Bronchial epithelial cell (primary cell): ENCODE data around the gene BCKDHA. TPM values are rescaled to one million over a fixed set of nuclear protein-coding genes. Genes with fewer than 3 reads are reported as not detected.
A peak's percentile ranks its signal among the peaks of the same experiment; 100 is the strongest.

ENCODE experiments used
- DNase-seq: peaks from one replicate; pipeline ENCODE4 v3.0.0-alpha.2; 2010; ENCODE audit warnings: low read depth
- FAIRE-seq: peaks from 2 replicates; lab custom pipeline; 2011; peaks lifted over from hg19 to GRCh38; lab: Jason Lieb, UNC
- H3K27me3 ChIP-seq: 2 replicates; pipeline ENCODE4 v1.5.1; 2011; ENCODE audit warnings: low read length; ENCODE audit not compliant: control insufficient read depth, insufficient read depth
- H3K36me3 ChIP-seq: 2 replicates; pipeline ENCODE4 v1.5.1; 2011; ENCODE audit warnings: low read length; ENCODE audit not compliant: control insufficient read depth, insufficient read depth
- H3K4me3 ChIP-seq: 2 replicates; pipeline ENCODE4 v1.5.1; 2011; ENCODE audit warnings: mild to moderate bottlenecking, low read depth, low read length, control low read depth
- CTCF ChIP-seq: IDR thresholded peaks from 2 replicates; pipeline ENCODE4 v1.5.1; 2011; ENCODE audit warnings: mild to moderate bottlenecking, moderate library complexity, low read length, control low read depth, inconsistent platforms; ENCODE audit not compliant: insufficient read depth, severe bottlenecking
- total RNA-seq: library from RNA; depleted of rRNA; stranded (reverse); fragments of >200 nt; gene quantifications from 2 replicates; pipeline ENCODE4 v1.2.1, GENCODE V29; 2014

Gene BCKDHA
- total RNA-seq, 1 donor from 2014 or later, result 41.6 TPM

- DNase-seq (no peak), FAIRE-seq (no peak)
- Histone ChIP-seq H3K36me3 (no peaks in the 10 kb centered on the region), H3K4me3 (no peak overlapping the region), H3K27me3 (no peaks in the 10 kb centered on the region)
- no peak for TF ChIP-seq CTCF
Measured at GRCh38 chr19:41357746-41358145, 39.9 kb upstream of the BCKDHA start.

GRCh38 chr19:41359741-41360140 is 37.9 kb upstream of the BCKDHA start:
- no peak for TF ChIP-seq CTCF
- no peak overlapping the region for H3K4me3 ChIP-seq
- H3K27me3 ChIP-seq, result no peaks in the 10 kb centered on the region
- H3K36me3 ChIP-seq, result no peaks in the 10 kb centered on the region
- DNase-seq (no peak), FAIRE-seq (no peak)

GRCh38 chr19:41362143-41362847 is 35.3 kb upstream of the BCKDHA start:
- TF ChIP-seq CTCF, result no peak
- H3K27me3 ChIP-seq, result no peaks in the 10 kb centered on the region
- H3K4me3 ChIP-seq, result no peak overlapping the region
- no peaks in the 10 kb centered on the region for H3K36me3 ChIP-seq
- FAIRE-seq (no peak), DNase-seq (peak; percentile 91)

GRCh38 chr19:41363371-41363752 is 34.3 kb upstream of the BCKDHA start:
- no peaks in the 10 kb centered on the region for H3K27me3 ChIP-seq
- TF ChIP-seq CTCF, result no peak
- no peaks in the 10 kb centered on the region for H3K36me3 ChIP-seq
- peak overlapping the region; percentile 78 for H3K4me3 ChIP-seq
- no peak for FAIRE-seq
- DNase-seq, result no peak

GRCh38 chr19:41363753-41364523 is 33.7 kb upstream of the BCKDHA start, which contains the start of gene B9D2:
Gene B9D2, minus strand, starts transcription at chr19:41364149. Its CDS starts 630 bp downstream, at chr19:41363519.
- peak; percentile 93 for DNase-seq
- FAIRE-seq, result no peak
- H3K36me3 ChIP-seq, result no peaks in the 10 kb centered on the region
- H3K4me3 ChIP-seq, result peak within 1 kb of the TSS; percentile 78
- no peak for TF ChIP-seq CTCF
- H3K27me3 ChIP-seq, result no peaks in the 10 kb centered on the region
